Transverse colon (tissue), 1 donor: Measurements from ENCODE around the gene BAX.

ENCODE experiments used
- EP300 ChIP-seq: sonication (generic); formaldehyde crosslinking; IDR thresholded peaks from one replicate; pipeline ENCODE4 v1.6.1; 2017; ENCODE audit warnings: antibody characterized with exemption, low read depth
- POLR2A ChIP-seq: fragments of 450-650 bp; IDR thresholded peaks from one replicate; pipeline ENCODE4 v1.6.1; 2016; ENCODE audit warnings: antibody characterized with exemption, mild to moderate bottlenecking, moderate library complexity

- no peak for TF ChIP-seq POLR2A
- TF ChIP-seq EP300: no peak
Measured at GRCh38 chr19:48947258-48947542, 7.5 kb upstream of the BAX start.
